NAMALWA (cell line): Measurements from ENCODE around the gene PCBP2.
"Not testable (repeated sequence)": the region's sequence is repeated elsewhere in the genome, so short reads cannot be mapped to it uniquely, and the experiment has no call there.

Source experiments
- DNase-seq: peaks from one replicate; pipeline ENCODE4 v3.0.0-alpha.2; 2015; ENCODE audit warnings: low spot score

PCBP2 gene

GRCh38 chr12:53441040-53441833 lies 10.7 kb upstream of the PCBP2 start, which contains the start of gene PRR13:
Gene PRR13, plus strand, starts transcription at chr12:53441734. Its CDS starts 981 bp downstream, at chr12:53442715.
- peak; percentile 99 for DNase-seq

- no peak for DNase-seq
Observed at GRCh38 chr12:53443955-53444354, 7.9 kb upstream of the PCBP2 start.

- not testable (repeated sequence) for DNase-seq
Observed at GRCh38 chr12:53444593-53445325, 7.1 kb upstream of the PCBP2 start.

- no peak for DNase-seq
Observed at GRCh38 chr12:53450936-53451335, 966 bp upstream of the PCBP2 start.

- DNase-seq: peak; percentile 74
Observed at GRCh38 chr12:53452159-53453077, 516 bp downstream of the PCBP2 start.

- peak; percentile 16 for DNase-seq
Observed at GRCh38 chr12:53453953-53454640, 2.2 kb downstream of the PCBP2 start.

- no peak for DNase-seq
Observed at GRCh38 chr12:53454707-53455106, 2.8 kb downstream of the PCBP2 start.

GRCh38 chr12:53456654-53457366 lies 4.9 kb downstream of the PCBP2 start:
- DNase-seq: peak; percentile 32

GRCh38 chr12:53459097-53459496 lies 7.2 kb downstream of the PCBP2 start:
- peak; percentile 13 for DNase-seq

- no peak for DNase-seq
Observed at GRCh38 chr12:53461059-53461458, 9.2 kb downstream of the PCBP2 start.

- DNase-seq: no peak
Observed at GRCh38 chr12:53461591-53461990, 9.7 kb downstream of the PCBP2 start.

- no peak for DNase-seq
Observed at GRCh38 chr12:53462935-53463334, 11.0 kb downstream of the PCBP2 start.

GRCh38 chr12:53463802-53464560 lies 12.1 kb downstream of the PCBP2 start:
- DNase-seq: no peak

- DNase-seq: no peak
Observed at GRCh38 chr12:53464685-53465418, 12.9 kb downstream of the PCBP2 start.

- DNase-seq: no peak
Observed at GRCh38 chr12:53465679-53466078, 13.8 kb downstream of the PCBP2 start.

GRCh38 chr12:53466640-53467039 lies 14.7 kb downstream of the PCBP2 start:
- no peak for DNase-seq

GRCh38 chr12:53467082-53467481 lies 15.2 kb downstream of the PCBP2 start:
- DNase-seq: no peak

- no peak for DNase-seq
Observed at GRCh38 chr12:53467880-53468279, 16.0 kb downstream of the PCBP2 start.

GRCh38 chr12:53468282-53468681 lies 16.4 kb downstream of the PCBP2 start:
- no peak for DNase-seq
